Hippocampal formation (tissue), 2 donors: ENCODE measurements around the gene SCAMP3.
"Not testable (repeated sequence)": the region's sequence is repeated elsewhere in the genome, so short reads cannot be mapped to it uniquely, and the experiment has no call there.

Experiments
- DNase-seq, 2 donors: peaks; one replicate each; lab custom pipeline; 2025; lab: John Stamatoyannopoulos, UW

SCAMP3 gene

GRCh38 chr1:155261852-155262673, at the start of gene SCAMP3:
Gene SCAMP3 (minus strand): TSS chr1:155262360. CDS start chr1:155262151, 209 bp downstream.
- peak; percentile 94 to 98 for DNase-seq

GRCh38 chr1:155309423-155310021, 47.4 kb upstream of the SCAMP3 start:
- no peak for DNase-seq

GRCh38 chr1:155308493-155309422, 46.6 kb upstream of the SCAMP3 start, which contains the start of gene FDPS:
Gene FDPS (plus strand): TSS chr1:155308866. CDS start chr1:155309790, 924 bp downstream.
- peak; percentile 98 to 99 for DNase-seq

GRCh38 chr1:155307247-155307740, 45.1 kb upstream of the SCAMP3 start:
- no peak for DNase-seq

GRCh38 chr1:155305881-155306391, 43.8 kb upstream of the SCAMP3 start:
- DNase-seq, result no peak

GRCh38 chr1:155304558-155305063, 42.5 kb upstream of the SCAMP3 start:
- no peak for DNase-seq

- no peak for DNase-seq
These were observed 39.2 kb upstream of the SCAMP3 start, which contains the start of gene PKLR for GRCh38 chr1:155301342-155301841. Gene PKLR (minus strand): TSS chr1:155301438. CDS start chr1:155301395, 43 bp downstream.

- no peak for DNase-seq
These were observed 38.6 kb upstream of the SCAMP3 start for GRCh38 chr1:155300553-155301329.

GRCh38 chr1:155300024-155300423, 37.9 kb upstream of the SCAMP3 start:
- no peak for DNase-seq

- no peak for DNase-seq
These were observed 35.2 kb upstream of the SCAMP3 start for GRCh38 chr1:155297384-155297783.

GRCh38 chr1:155296661-155297060, 34.5 kb upstream of the SCAMP3 start:
- no peak for DNase-seq

- no peak for DNase-seq
These were observed 33.7 kb upstream of the SCAMP3 start for GRCh38 chr1:155295942-155296267.

- no peak for DNase-seq
These were observed 33.2 kb upstream of the SCAMP3 start for GRCh38 chr1:155295183-155295941.

- no peak for DNase-seq
These were observed 32.5 kb upstream of the SCAMP3 start for GRCh38 chr1:155294520-155295182.

- DNase-seq, result no peak
These were observed 31.1 kb upstream of the SCAMP3 start for GRCh38 chr1:155293086-155293749.

- DNase-seq, result not testable (repeated sequence)
These were observed 28.8 kb upstream of the SCAMP3 start for GRCh38 chr1:155291006-155291405.

GRCh38 chr1:155287987-155288543, 25.9 kb upstream of the SCAMP3 start:
- DNase-seq, result no peak

GRCh38 chr1:155286544-155286943, 24.4 kb upstream of the SCAMP3 start:
- DNase-seq, result no peak
